HG03039 (cell line): ENCODE measurements around the gene HNRNPDL.
A peak's percentile ranks its signal among the peaks of the same experiment; 100 is the strongest.
"Not testable (repeated sequence)": the region's sequence is repeated elsewhere in the genome, so short reads cannot be mapped to it uniquely, and the experiment has no call there.

Source experiments
- ATAC-seq: cut with Tn5 transposase; IDR thresholded peaks from one replicate; pipeline ENCODE4 v1.9.1; 2021; ENCODE audit warnings: mild to moderate bottlenecking, moderate library complexity; ENCODE audit not compliant: unreplicated experiment

HNRNPDL gene

GRCh38 chr4:82430193-82430963 is at the start of gene HNRNPDL, which contains the start of gene ENOPH1:
HNRNPDL (minus strand) TSS chr4:82430462; CDS start chr4:82429690, 772 bp downstream.
ENOPH1 (plus strand) TSS chr4:82430590; CDS start chr4:82430830, 240 bp downstream.
- peak; percentile 68 for ATAC-seq

- ATAC-seq, result no peak
Observed at GRCh38 chr4:82479562-82479961, 49.3 kb upstream of the HNRNPDL start.

GRCh38 chr4:82477469-82477868 is 47.2 kb upstream of the HNRNPDL start:
- not testable (repeated sequence) for ATAC-seq

GRCh38 chr4:82475931-82476330 is 45.7 kb upstream of the HNRNPDL start:
- not testable (repeated sequence) for ATAC-seq

- no peak for ATAC-seq
Observed at GRCh38 chr4:82473621-82474164, 43.4 kb upstream of the HNRNPDL start.

GRCh38 chr4:82473080-82473479 is 42.8 kb upstream of the HNRNPDL start:
- not testable (repeated sequence) for ATAC-seq

GRCh38 chr4:82469791-82470345 is 39.6 kb upstream of the HNRNPDL start:
- no peak for ATAC-seq

GRCh38 chr4:82467471-82467870 is 37.2 kb upstream of the HNRNPDL start:
- ATAC-seq, result no peak

GRCh38 chr4:82463221-82463620 is 33.0 kb upstream of the HNRNPDL start:
- ATAC-seq, result no peak

GRCh38 chr4:82462415-82462831 is 32.2 kb upstream of the HNRNPDL start:
- peak; percentile 86 for ATAC-seq

GRCh38 chr4:82461710-82462109 is 31.4 kb upstream of the HNRNPDL start:
- no peak for ATAC-seq

- ATAC-seq, result no peak
Observed at GRCh38 chr4:82458729-82459128, 28.5 kb upstream of the HNRNPDL start.

- no peak for ATAC-seq
Observed at GRCh38 chr4:82457266-82457665, 27.0 kb upstream of the HNRNPDL start.

GRCh38 chr4:82452026-82452425 is 21.8 kb upstream of the HNRNPDL start:
- no peak for ATAC-seq

GRCh38 chr4:82450966-82451755 is 20.9 kb upstream of the HNRNPDL start:
- ATAC-seq, result no peak

- no peak for ATAC-seq
Observed at GRCh38 chr4:82447886-82448285, 17.6 kb upstream of the HNRNPDL start.

- ATAC-seq, result no peak
Observed at GRCh38 chr4:82439088-82439487, 8.8 kb upstream of the HNRNPDL start.

- no peak for ATAC-seq
Observed at GRCh38 chr4:82437285-82438005, 7.2 kb upstream of the HNRNPDL start.

GRCh38 chr4:82436780-82437179 is 6.5 kb upstream of the HNRNPDL start:
- no peak for ATAC-seq

GRCh38 chr4:82436130-82436529 is 5.9 kb upstream of the HNRNPDL start:
- no peak for ATAC-seq

GRCh38 chr4:82434949-82435348 is 4.7 kb upstream of the HNRNPDL start:
- ATAC-seq, result no peak
